Stimulated activated CD4-positive, alpha-beta T cell treated with anti-CD3 and anti-CD28 coated beads, Interleukin-2, amount 100 ng/mL, for 4 hours (primary cell): ENCODE results near the gene PGM1.
A peak's percentile ranks its signal among the peaks of the same experiment; 100 is the strongest.
"Not testable (repeated sequence)": the region's sequence is repeated elsewhere in the genome, so short reads cannot be mapped to it uniquely, and the experiment has no call there.

ENCODE experiments used
- DNase-seq: peaks from one replicate; pipeline ENCODE4 v3.0.0-alpha.2; 2020; ENCODE audit warnings: low read depth

PGM1 gene

DNA sequence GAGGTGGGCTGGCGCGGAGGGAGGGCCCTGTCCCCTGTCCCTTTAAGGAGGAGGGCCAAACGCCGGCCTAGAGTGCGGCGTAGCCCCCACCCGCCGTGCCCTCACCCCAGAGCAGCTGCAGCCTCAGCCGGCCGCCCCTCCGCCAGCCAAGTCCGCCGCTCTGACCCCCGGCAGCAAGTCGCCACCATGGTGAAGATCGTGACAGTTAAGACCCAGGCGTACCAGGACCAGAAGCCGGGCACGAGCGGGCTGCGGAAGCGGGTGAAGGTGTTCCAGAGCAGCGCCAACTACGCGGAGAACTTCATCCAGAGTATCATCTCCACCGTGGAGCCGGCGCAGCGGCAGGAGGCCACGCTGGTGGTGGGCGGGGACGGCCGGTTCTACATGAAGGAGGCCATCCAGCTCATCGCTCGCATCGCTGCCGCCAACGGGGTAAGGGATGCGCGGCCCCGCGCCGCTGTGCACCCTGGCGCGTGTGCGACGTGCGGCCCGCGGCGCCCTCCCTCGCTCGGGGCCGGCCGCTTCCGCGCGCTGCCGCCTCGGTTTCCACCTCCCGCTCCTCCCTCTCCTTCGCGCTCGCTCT, at the start of gene PGM1:
TSS of gene PGM1 (plus strand) at position 109 of the 583 bp plus-strand sequence. CDS start at position 187, 78 bp downstream.
- DNase-seq = peak; percentile 62

DNA sequence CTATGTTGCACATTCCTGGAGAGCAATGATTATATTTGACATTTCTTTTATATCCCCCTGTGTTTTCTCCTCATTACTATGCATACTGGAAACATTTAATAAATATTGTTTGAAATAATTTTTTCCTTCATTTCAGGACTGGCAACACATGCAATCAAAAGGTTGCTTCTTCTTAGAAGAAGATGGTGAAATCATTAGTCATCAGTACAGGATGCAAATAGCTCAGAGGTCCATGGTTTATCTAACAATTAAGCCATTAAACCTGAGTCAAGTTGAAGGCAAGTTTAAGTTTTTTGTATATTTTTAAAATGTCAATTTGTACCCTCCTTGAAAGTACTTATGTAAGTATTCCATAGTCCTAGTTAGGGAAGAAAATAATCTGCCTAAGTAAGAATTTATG, 47.4 kb upstream of the PGM1 start:
- DNase-seq = no peak

DNA sequence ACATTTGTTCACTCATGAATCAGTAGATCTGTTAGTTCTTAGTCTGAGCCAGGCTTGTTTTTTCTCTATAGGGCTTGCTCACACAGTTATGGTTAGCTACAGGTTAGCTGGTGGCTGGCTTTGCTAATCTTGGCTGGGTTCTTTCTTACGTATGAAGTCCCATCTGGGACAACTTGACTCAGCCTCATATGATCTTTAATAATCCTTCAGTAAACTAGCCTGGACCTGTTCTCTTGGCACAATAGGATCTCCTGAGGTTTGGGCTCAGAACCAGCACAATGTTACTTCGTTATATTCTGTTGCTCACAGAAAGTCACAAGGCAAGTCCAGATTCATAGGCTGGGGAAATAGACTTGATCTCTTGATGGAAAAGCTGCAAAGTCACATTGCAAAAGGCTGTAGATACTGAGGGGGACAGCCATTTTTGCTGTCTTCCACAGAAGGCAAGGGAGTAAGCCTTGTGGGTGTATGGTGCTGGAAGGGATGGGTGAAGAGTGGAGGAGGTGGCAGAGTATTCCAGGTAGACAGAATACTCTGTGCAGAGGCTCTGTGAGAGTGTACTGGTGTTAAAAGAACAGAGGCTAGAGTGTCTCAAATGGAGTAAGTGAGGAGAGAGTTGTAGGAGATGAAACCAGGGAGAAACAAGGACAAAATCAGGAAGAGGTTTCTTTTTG, 45.5 kb upstream of the PGM1 start:
- DNase-seq = no peak

DNA sequence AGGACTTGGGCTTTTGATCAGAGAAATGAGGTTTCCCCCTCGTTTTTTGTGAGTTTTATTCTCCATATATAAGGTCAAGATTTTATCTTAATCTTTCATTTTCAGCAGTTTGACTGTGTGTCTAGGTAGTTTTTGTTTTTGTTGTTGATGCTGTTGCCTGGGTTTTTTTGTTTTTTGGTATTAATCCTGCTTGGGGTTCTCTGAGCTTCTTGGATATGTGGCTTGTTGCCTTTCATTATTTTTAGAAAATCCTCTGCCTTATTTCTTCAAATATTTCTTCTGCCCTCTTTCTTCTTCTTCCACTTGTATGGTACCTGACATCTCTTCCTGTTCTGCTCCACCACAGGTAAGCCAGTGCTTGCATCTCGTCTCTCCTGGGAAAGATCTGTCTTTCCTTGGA, 44.9 kb upstream of the PGM1 start:
- no peak for DNase-seq

DNA sequence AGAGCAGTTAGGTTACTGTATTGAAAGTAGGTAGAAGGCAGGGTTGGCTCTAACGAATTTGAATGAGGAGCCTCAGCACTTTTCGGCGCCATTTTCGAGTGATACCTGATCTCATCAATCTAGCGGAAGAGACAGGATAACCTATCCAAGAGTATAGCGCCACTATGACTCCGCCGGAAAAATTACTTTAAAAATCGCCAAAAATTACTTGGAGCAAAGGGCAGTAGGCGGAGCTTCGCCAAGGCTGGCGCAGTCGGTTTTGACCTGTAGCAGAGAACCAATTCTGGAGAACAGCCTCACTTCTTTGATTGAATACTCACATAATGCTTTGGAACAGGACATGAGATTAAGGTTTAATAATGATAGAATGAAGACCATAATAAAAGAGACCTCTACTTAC, 44.3 kb upstream of the PGM1 start:
- DNase-seq = no peak

DNA sequence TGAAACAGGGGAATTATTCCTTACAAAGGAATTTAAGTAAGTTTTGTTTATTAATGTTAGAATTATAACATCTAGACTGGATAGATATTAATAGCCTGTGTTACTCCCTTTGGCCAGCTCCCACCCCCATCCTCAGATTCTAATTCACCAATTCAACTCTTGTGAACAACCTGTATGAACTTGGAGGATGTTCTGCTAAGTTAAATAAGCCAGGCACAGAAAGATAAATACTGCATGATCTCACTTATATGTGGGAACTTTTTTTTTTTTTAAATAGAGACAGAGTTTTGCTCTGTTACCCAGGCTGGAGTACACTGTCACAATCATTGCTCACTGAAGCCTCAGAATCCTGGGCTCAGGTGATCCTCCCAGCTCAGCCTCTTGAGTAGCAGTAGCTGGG, 37.7 kb upstream of the PGM1 start:
- no peak for DNase-seq

DNA sequence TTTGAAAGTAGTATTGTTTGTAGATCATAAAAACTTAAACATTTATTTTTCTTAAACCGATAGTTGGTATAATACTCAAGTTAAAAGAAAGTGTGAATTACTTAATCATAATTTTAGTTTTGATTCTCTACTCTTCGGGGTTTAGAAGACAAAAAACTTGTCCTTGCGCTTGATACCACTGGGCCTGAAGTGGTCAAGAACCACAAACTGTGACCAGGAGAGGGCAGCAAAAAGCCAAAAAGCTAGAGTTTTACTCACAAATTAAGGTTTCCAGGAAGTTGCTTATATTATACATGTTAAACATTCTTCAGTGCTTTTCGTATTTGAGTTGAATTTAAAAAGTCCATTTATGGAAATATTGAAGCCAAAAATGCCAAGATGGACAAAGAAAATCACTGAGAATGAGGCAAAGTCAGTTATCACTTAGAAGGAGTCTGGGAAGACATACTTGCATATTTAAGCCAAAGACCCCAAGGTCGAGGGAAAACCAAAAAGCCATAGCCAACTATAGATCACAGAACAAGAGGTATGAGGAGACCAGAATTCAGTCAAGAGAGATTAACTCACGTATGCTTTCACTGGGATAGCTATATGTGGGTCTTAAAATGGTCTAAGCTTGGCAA, 35.7 kb upstream of the PGM1 start:
- no peak for DNase-seq

DNA sequence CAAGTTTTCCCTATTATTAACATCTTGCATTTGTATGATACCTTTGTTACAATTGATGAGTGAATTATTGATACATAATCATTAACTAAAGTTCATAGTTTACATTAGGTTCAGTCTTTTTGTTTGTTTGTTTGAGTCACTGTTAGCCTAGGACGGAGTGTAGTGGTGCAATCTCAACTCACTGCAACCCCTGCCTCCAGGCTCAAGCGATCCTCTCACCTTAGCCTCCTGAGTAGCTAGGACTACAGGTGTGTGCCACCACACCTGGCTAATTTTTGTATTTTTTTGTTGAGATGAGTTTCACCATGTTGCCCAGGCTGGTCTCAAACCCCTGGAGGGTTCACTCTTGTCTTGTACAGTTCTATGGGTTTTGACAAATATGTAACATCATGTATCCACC, 33.9 kb upstream of the PGM1 start:
- DNase-seq = no peak

DNA sequence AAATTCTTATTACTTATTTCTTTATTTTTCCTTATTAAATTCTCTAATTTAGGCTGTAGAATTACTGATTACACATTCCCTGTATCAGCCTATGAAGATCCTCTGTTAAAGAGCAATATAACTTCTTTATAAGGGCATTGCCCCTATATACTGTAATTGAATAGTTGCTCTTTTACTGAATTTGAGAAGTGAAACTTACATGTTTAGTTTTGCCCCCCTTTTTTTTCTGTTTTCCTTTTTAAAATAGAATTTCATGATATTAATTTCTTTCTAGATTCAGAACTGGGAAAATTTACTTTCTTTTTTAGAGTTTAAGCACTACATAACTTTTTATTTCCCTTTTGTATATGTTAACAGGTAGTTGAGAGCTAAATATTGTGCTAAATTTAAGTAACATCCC, 29.5 kb upstream of the PGM1 start:
- no peak for DNase-seq

DNA sequence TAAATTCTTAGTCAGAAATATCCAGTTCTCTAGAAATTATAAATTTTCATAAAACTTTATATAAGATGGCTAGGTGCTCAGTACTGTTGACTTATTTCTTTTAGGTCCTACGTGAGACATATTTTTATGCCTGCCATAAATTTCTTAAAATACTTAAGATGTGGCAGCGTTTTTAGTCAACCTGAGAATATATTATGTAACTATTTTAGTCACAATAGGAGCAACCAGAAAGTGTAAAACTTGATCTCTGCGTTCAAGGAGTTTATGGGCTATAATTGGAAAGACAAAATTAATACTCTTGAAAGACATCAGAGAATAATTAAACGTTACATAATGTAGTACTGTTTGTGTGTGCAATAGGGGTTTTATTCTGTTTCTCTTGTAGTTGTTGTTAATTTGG, 24.1 kb upstream of the PGM1 start:
- no peak for DNase-seq

DNA sequence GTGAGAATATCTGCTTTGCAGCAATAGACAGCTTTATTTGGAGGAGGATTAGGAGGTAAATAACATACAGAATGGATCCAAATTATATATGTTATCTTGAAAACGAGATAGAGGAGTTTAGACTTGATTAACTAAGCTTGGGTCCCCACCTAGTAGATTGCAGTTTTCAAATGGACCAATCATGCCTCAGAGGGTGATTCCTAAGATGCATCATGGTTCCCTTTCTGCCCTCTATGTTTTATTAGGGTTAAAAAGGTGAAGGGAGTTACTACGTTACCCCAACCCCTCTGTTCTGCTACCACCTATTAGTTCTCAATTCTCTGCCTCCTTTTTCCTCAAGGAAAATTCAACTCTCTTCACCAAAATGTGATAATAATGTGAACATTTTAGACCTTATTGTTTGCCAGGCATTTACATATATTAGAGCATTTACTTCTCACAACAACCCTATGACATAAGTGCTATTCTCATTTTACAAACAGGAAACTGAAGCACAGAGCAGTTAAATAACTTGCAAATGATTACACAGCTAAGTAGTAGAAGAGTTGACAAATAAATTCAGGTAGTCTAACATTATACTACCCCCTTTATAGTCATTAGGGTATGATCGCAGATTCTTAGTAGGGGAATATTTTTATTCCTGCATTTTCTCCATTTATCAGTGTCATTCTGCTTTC, 23.4 kb upstream of the PGM1 start:
- DNase-seq = no peak

DNA sequence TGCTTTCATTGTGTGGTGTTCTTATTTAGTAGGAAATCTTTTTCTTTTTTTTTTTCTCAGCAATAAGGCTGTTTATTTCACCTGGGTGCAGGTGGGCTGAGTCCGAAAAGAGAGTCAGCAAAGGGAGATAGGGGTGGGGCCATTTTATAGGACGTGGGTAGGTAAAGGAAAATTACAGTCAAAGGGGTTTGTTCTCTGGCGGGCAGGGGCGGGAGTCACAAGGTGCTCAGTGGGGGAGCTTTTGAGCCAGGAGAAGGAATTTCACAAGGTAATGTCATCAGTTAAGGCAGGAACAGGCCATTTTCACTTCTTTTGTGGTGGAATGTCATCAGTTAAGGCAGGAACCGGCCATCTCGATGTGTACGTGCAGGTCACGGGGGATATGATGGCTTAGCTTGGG, 20.5 kb upstream of the PGM1 start:
- not testable (repeated sequence) for DNase-seq

DNA sequence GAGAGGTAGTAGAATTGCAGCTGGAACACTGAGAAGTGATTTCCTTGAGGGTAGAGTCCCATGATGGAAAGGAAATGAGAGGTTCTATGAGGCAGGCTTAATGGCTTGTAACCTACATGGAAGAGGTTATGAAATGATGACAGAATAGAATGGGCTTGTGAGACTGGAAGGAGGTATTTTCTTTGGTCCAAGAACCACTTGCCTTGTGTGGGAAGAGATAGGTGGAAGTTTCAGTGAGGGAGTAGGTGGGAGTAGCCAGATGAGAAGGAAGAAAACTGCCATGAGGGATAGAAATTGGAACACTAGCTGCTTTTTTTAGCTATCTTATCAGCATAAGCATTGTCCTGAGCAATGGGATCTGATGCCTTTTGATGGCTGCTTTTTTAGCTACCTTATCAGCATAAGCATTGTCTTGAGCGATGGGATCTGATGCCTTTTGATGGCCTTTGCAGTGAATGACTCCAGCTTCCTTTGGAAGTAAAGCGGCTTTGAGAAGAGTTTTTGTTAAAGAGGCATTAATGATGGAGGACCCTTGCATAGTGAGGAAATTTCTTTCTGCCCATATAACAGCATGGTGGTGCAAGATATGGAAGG, 18.9 kb upstream of the PGM1 start:
- not testable (repeated sequence) for DNase-seq

DNA sequence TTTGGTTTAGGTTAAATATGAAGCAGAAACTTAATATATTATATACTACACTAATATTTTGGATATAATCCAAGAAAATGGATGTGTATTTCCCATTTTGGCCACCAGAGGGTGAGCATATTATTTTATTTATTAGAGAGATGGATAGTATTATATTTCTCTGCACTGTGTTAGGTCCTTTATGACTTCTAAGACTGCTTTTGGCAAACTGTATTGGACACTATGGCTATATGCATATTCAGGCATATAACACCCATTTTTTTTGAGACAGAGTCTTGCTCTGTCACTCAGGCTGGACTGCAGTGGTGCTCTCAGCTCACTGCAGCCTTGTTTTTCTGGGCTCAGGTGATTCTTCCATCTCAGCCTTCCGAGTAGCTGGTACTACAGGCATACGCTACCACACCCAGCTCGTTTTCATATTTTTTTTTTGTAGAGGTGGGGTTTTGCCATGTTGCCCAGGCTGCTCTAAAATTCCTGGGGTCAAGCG, 17.8 kb upstream of the PGM1 start:
- no peak for DNase-seq

DNA sequence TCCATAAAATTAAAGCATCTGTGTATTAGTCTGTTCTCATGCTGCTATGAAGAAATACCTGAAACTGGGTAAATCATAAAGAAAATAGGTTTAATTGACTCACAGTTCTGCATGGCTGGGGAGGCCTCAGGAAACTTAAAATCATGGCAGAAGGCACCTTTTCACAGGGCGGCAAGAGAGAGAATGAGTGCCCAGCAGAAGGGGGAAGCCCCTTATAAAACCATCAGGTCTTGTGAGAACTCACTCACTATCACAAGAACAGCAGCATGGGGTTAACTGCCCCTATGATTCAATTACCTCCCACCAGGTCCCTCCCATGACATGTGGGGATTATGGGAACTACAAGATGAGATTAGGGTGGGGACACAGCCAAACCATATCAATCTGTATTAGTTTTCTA, 6.9 kb upstream of the PGM1 start:
- DNase-seq = not testable (repeated sequence)

DNA sequence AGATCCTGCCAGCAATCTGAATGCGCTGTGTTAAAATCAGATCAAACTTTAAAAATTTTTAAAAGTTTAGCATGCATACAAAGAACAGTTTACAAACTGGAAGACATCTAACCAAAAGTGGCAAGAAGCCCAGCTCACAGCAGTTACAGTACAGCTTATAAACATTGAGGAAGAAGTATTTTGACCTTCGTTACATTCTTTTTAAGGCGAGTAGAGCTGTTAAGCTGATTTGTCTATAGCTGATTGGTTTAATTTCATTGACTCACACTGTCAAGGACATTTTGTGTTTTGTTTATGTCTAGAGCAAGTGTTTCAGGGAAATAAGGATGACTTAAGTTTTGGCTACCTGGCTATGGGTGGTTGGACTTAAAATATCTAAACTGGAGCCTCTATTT, 3.0 kb upstream of the PGM1 start:
- no peak for DNase-seq

DNA sequence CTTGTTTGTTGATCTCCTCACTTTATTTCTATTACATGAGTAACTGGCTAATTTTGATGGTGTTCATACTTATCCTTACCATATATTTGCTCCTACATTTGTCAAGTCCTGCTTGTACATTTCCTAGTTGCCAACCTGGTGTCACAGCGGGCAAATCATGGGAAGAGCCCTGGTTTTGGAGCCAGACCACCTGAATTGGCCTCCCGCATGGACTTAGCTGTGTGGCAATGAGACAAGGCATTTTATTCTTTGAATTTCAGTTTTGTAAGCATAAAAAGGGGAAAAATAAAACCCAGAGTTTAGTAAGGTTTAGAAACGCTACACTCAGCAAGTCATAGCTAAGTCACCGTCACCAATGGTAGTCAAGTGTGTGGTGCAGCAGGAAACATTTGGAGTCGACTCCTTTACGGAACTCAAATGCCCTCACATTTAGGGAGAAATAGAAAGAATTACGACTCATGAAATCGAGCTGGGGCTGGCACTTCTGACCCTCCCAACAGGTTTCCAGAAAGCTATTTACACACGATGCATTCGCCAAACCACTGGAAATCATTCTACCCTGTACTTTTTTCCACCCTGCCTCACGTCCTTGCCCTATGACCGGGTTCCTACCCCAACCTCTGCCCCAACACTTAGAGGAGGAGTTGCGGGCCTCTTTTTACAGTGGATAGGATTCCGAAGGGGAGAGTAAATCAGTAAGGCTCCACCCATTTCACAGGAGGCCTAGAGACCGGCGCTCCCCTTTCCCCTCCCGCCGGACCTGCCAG, 492 bp upstream of the PGM1 start:
- DNase-seq = peak; percentile 14

DNA sequence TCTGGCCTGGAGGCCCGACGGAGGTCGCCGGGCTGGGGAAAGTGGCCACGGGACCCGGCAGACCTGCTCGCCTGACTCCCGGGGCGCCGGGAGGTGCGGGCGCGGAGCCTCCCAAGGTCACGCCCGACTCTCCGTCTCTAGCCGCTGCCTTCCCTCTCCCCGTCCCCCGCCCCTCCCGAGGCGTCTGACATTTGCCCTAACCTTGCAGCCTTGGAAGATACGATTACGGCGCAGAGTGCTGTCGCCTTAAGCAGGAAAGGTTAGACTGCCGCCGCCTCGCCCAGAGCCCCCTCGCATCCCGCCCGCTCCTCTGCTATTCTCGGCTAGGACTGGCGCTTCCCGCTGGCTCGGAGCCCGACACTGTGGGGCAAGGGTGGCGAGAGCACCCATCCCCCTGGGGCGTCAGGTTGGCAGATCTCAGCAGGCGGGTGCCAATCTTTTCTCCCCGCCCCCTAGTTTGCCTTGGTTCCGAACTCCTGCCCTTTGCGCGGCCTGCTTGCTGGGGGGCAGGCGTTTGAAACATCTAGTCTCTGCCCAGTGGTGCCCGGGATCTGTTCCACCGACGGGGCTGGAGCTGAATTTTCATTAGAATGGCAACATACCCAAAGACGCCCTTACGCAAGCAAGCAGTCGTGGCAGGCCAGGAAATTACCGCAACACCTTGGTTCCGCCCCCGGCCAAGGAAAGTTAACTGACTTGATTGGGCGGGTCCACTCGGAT, 835 bp downstream of the PGM1 start:
- DNase-seq = peak; percentile 70

DNA sequence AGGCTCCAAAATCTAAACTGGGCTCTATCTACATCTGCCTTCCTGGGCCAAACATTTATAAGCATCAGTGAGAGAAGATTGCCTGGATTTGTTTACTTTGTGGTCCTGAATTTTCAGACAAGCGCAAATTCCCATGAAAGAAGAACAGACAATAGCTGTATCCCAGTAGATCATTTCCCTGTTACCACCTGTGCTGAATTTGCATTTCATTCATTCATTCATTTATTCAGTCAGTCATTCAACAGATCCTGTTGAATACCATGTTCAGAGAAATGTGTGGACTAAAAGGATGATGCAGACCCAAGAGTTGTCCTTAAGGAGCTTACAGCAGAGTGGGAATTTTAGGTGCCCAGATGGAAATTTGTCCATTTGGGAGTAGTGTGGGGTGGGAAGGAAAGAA, 2.2 kb downstream of the PGM1 start:
- DNase-seq = no peak

DNA sequence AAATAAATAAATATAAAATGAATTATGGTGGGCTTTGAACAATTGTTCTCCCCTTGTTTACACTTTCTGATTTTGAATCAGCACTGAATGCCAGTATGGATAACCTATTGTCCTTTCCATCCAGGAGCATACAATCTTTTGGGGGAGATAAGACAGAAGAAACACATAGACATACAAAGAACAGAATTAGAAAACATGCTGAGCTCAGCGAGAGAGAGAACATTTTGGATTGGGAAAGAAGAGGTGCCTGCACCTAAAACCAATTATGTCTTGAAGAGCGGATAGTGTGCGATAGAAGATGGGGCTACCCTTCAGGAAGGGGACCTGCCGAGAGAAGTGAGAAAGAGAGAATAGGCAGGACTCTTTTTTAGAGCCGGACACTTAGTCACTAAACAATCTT, 6.6 kb downstream of the PGM1 start:
- DNase-seq = no peak

DNA sequence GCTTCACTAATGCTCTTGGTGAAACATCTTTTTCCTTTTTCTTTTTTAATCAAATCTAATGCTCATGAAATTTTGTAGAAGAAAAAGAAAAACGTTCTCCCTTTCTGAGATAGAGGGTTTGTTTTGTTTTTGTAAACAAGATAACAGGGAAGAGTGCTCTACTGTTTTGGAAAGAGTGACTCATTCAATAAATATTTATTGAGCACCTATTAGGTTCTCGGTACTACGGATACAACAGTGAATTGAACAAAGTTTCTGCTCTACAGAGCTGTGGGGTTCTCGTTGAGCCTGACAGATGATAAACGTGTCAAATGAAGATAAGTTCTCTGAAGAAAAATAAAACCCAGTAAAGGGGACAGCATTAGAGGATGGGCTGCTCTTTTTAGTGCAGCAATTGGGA, 7.0 kb downstream of the PGM1 start:
- no peak for DNase-seq
